Tibial nerve (tissue), 4 donors: ENCODE results near the gene UPK3A.

Source experiments
- EP300 ChIP-seq, 2 donors: sonication (generic); formaldehyde crosslinking; IDR thresholded peaks; one replicate each; pipeline ENCODE4 v1.6.1; 2017; ENCODE audit warnings: antibody characterized with exemption in 2 of 2, mild to moderate bottlenecking in 1 of 2
- POLR2A ChIP-seq, 2 donors: fragments of 450-650 bp; IDR thresholded peaks; one replicate each; pipeline ENCODE4 v1.6.1; 2017; ENCODE audit warnings: antibody characterized with exemption in 2 of 2, mild to moderate bottlenecking in 2 of 2, moderate library complexity in 2 of 2
- TF ChIP-seq, protein P1 (sequence below), 5 experiments: fragments of 200-600 bp in 3 of 5; fragments of 450-650 bp in 2 of 5; sonication (generic) in 3 of 5; IDR thresholded peaks; one replicate each; pipeline ENCODE4 v1.5.1; 2016 to 2019; ENCODE audit warnings: antibody characterized with exemption in 5 of 5, mild to moderate bottlenecking in 3 of 5, moderate library complexity in 2 of 5

DNA sequence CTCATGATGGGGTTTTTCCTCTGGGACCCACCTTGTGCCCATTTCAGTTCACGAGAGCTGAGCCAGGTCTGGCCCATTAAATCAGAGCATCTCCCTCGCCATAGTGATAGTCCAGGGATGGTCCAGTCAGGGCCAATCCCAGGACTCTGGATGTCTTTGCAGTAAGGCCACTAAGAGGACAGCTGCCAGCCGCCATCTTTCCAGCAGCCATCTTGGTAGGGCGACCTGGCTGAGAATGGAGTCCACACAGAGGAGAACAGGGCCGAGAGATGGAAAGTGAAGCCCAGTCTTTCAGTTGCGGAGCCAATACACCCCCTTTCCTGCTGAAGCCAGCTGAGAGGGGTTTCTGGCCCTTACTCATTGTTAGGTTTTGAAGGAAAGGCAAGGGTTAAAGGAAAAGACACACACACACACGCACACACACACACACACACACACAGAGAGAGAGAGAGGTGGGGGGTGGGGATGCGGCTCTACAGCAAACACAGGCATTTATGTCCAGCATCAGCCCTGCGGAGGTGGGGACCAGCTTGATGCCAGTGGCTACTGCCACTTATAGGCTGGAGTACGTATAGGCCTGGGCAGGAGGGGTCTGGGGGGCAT, 31.6 kb upstream of the UPK3A start:
- TF ChIP-seq, protein P1, sequence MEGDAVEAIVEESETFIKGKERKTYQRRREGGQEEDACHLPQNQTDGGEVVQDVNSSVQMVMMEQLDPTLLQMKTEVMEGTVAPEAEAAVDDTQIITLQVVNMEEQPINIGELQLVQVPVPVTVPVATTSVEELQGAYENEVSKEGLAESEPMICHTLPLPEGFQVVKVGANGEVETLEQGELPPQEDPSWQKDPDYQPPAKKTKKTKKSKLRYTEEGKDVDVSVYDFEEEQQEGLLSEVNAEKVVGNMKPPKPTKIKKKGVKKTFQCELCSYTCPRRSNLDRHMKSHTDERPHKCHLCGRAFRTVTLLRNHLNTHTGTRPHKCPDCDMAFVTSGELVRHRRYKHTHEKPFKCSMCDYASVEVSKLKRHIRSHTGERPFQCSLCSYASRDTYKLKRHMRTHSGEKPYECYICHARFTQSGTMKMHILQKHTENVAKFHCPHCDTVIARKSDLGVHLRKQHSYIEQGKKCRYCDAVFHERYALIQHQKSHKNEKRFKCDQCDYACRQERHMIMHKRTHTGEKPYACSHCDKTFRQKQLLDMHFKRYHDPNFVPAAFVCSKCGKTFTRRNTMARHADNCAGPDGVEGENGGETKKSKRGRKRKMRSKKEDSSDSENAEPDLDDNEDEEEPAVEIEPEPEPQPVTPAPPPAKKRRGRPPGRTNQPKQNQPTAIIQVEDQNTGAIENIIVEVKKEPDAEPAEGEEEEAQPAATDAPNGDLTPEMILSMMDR (IDR thresholded peaks at IDR 0.05), result no peak
- TF ChIP-seq EP300 (IDR thresholded peaks at IDR 0.05) (no peak), POLR2A (IDR thresholded peaks at IDR 0.05) (no peak)
